Naive thymus-derived CD4-positive, alpha-beta T cell (primary cell): ENCODE measurements around the gene SLC35E2B. TPM values are rescaled to one million over a fixed set of nuclear protein-coding genes. Genes with fewer than 3 reads are reported as not detected.

Experiments used
- ATAC-seq: fragments of 150-1000 bp; cut with Tn5 transposase; 2 replicates; pipeline ENCODE4 v1.10.0; 2021; ENCODE audit warnings: mild to moderate bottlenecking, moderate library complexity
- CTCF ChIA-PET: fragments of 350-600 bp; sonication (Branson Sonifier 250); formaldehyde crosslinking; loops from one replicate; lab custom pipeline; 2021; ENCODE audit warnings: antibody characterized with exemption; lab: Charles Lee
- POLR2A ChIA-PET: fragments of 350-600 bp; sonication (Branson Sonifier 250); formaldehyde crosslinking; loops from one replicate; lab custom pipeline; 2021; ENCODE audit warnings: antibody characterized with exemption, inconsistent platforms; lab: Charles Lee
- DNase-seq, 9 donors: peaks; one replicate each; pipeline versions ENCODE4 v3.0.0 to v3.0.0-alpha.2; 2020 to 2022; ENCODE audit warnings: mixed read lengths in 1 of 9
- H3K27ac ChIP-seq: one replicate; pipeline ENCODE4 v1.7.0; 2013; ENCODE audit warnings: mild to moderate bottlenecking, low read depth, low read length, moderate library complexity
- H3K27me3 ChIP-seq, 2 donors: one replicate each; pipeline ENCODE4 v1.7.0; 2013; ENCODE audit warnings: low read length in 2 of 2, mild to moderate bottlenecking in 2 of 2, moderate library complexity in 2 of 2; ENCODE audit not compliant: control insufficient read depth in 2 of 2, insufficient read depth in 2 of 2
- H3K36me3 ChIP-seq, 3 experiments: 1 replicate in 2 of 3; 2 replicates in 1 of 3; pipeline ENCODE4 v1.7.0; 2013; ENCODE audit warnings: low read length in 3 of 3, mild to moderate bottlenecking in 3 of 3, moderate library complexity in 1 of 3; ENCODE audit not compliant: insufficient read depth in 3 of 3, control insufficient read depth in 2 of 3
- H3K4me1 ChIP-seq, 2 donors: one replicate each; pipeline ENCODE4 v1.7.0; 2013; ENCODE audit warnings: low read length in 2 of 2, mild to moderate bottlenecking in 2 of 2, moderate library complexity in 1 of 2; ENCODE audit not compliant: control insufficient read depth in 2 of 2, insufficient read depth in 2 of 2
- H3K4me3 ChIP-seq: 2 replicates; pipeline ENCODE4 v1.7.0; 2013; ENCODE audit warnings: mild to moderate bottlenecking, low read length
- H3K9me3 ChIP-seq, 3 experiments: 1 replicate in 2 of 3; 2 replicates in 1 of 3; pipeline ENCODE4 v1.7.0; 2013; ENCODE audit warnings: low read length in 3 of 3; ENCODE audit not compliant: control insufficient read depth in 2 of 3
- H3K27ac Mint-ChIP-seq, 9 donors: one replicate each; pipeline ENCODE4 v1.8.0; 2020 to 2022; ENCODE audit warnings: mixed read lengths in 9 of 9, mild to moderate bottlenecking in 8 of 9, moderate library complexity in 5 of 9, inconsistent platforms in 2 of 9
- H3K27me3 Mint-ChIP-seq, 5 donors: one replicate each; pipeline ENCODE4 v1.8.0; 2021 to 2022; ENCODE audit warnings: mixed read lengths in 5 of 5, mild to moderate bottlenecking in 1 of 5
- H3K36me3 Mint-ChIP-seq, 5 donors: one replicate each; pipeline ENCODE4 v1.8.0; 2020 to 2022; ENCODE audit warnings: mixed read lengths in 5 of 5, mild to moderate bottlenecking in 3 of 5, inconsistent platforms in 1 of 5
- H3K4me1 Mint-ChIP-seq, 7 donors: one replicate each; pipeline ENCODE4 v1.8.0; 2020 to 2022; ENCODE audit warnings: mixed read lengths in 7 of 7, mild to moderate bottlenecking in 3 of 7, inconsistent platforms in 1 of 7
- H3K4me3 Mint-ChIP-seq, 10 donors: one replicate each; pipeline ENCODE4 v1.8.0; 2020 to 2022; ENCODE audit warnings: mild to moderate bottlenecking in 10 of 10, mixed read lengths in 10 of 10, moderate library complexity in 6 of 10, inconsistent platforms in 2 of 10
- H3K9me3 Mint-ChIP-seq, 11 donors: one replicate each; pipeline ENCODE4 v1.8.0; 2020 to 2022; ENCODE audit warnings: mixed read lengths in 11 of 11, mild to moderate bottlenecking in 4 of 11, inconsistent platforms in 1 of 11, moderate library complexity in 1 of 11
- intact Hi-C, 2 donors: fragments of 100-400 bp; cut with micrococcal nuclease; formaldehyde crosslinking; loops; one replicate each; pipeline ENCODE4 v1.15.1; 2023
- polyA plus RNA-seq, 2 donors: library from polyadenylated mRNA; unstranded; fragments of 300-500 nt; fragmentation: Illumina TruSeq; gene quantifications; one replicate each; pipeline ENCODE4 v1.2.3, GENCODE V29; 2021
- total RNA-seq, 6 experiments: library from RNA in 5 of 6; stranded (reverse) in 5 of 6; gene quantifications; 1 replicate in 5 of 6; 2 replicates in 1 of 6; pipeline ENCODE4 v1.2.3 and lab custom pipeline; 2021 to 2026

The SLC35E2B gene
- total and polyA plus RNA-seq, 7 experiments from 2014 or later: 45.4 to 138 (median 72.1) TPM

- Histone ChIP-seq H3K4me1 (peaks cover 13 to 19% of the 10 kb centered on the region in 2 donors), H3K4me3 (no peak overlapping the region), H3K36me3 (no peaks in the 10 kb centered on the region), H3K27me3 (no peaks in the 10 kb centered on the region), H3K9me3 (no peaks in the 10 kb centered on the region), H3K27ac (no peak overlapping the region)
- Mint-ChIP-seq H3K36me3 (peaks cover 0 to 4% (median 0%) of the 10 kb centered on the region in 5 donors), H3K9me3 (peaks cover 0 to 4% (median 0%) of the 10 kb centered on the region in 11 donors), H3K4me3 (no peak overlapping the region), H3K27me3 (no peaks in the 10 kb centered on the region), H3K4me1 (peaks cover 20 to 40% (median 34%) of the 10 kb centered on the region in 7 donors), H3K27ac (peak overlapping the region in 1 of 9 donors; percentile 66)
- ChIA-PET CTCF (no interaction called here), POLR2A (interaction anchor here (0.8 kb wide), 1 partner anchor 381 kb away, joined by 3 read pairs; no protein-coding TSS in a partner anchor)
- no peak for ATAC-seq
- no peak for DNase-seq
- intact Hi-C loops: loop anchor here in 1 of 2 donors (10.0 kb wide), 2 partner anchors 205 to 495 kb away; partner anchors contain the start of genes C1orf159 and MRPL20
Observed at GRCh38 chr1:1609822-1610485, 82.6 kb downstream of the SLC35E2B start.

Other genes with a start within 250 kb of the SLC35E2B start
- 1 to 10 TPM in 4 of 5 experiments, under 1 TPM in 1; 0.61 to 2.0 (median 1.4) TPM for gene ATAD3C, start 243.1 kb downstream of the SLC35E2B start, total RNA-seq
- gene ATAD3C, start 243.1 kb downstream of the SLC35E2B start, polyA plus RNA-seq: under 1 TPM; 0.64 to 0.76 TPM
- gene ATAD3B, start 221.0 kb downstream of the SLC35E2B start, total RNA-seq: 10 to 100 TPM; 42.5 to 53.8 (median 51.7) TPM
- 1 to 10 TPM; 4.5 to 6.1 TPM for gene ATAD3B, start 221.0 kb downstream of the SLC35E2B start, polyA plus RNA-seq
- gene ATAD3A, start 180.6 kb downstream of the SLC35E2B start, total RNA-seq: 10 to 100 TPM; 21.0 to 41.3 (median 22.9) TPM
- 10 to 100 TPM in 1 of 2 donors, 1 to 10 TPM in 1; 5.4 to 11.6 TPM for gene ATAD3A, start 180.6 kb downstream of the SLC35E2B start, polyA plus RNA-seq
- gene TMEM240, start 152.2 kb downstream of the SLC35E2B start, total RNA-seq: 1 to 10 TPM in 3 of 5 experiments, under 1 TPM in 1, not detected in 1; 0.66 to 2.8 (median 1.7) TPM
- gene TMEM240, start 152.2 kb downstream of the SLC35E2B start, polyA plus RNA-seq: under 1 TPM in 1 of 2 donors, not detected in 1; 0.84 TPM
- 100 to 1,000 TPM; 121 to 148 (median 137) TPM for gene SSU72, start 117.9 kb downstream of the SLC35E2B start, total RNA-seq
- gene SSU72, start 117.9 kb downstream of the SLC35E2B start, polyA plus RNA-seq: 100 to 1,000 TPM; 211 to 267 TPM
- gene FNDC10, start 92.7 kb downstream of the SLC35E2B start, total RNA-seq: 10 to 100 TPM in 1 of 5 experiments, 1 to 10 TPM in 4; 3.2 to 10.7 (median 4.0) TPM
- gene FNDC10, start 92.7 kb downstream of the SLC35E2B start, polyA plus RNA-seq: 1 to 10 TPM; 1.3 to 1.6 TPM
- 100 to 1,000 TPM in 2 of 5 experiments, 10 to 100 TPM in 3; 45.6 to 129 (median 65.7) TPM for gene MIB2, start 77.3 kb downstream of the SLC35E2B start, total RNA-seq
- 10 to 100 TPM; 23.4 to 36.7 TPM for gene MIB2, start 77.3 kb downstream of the SLC35E2B start, polyA plus RNA-seq
- gene MMP23B, start 60.6 kb downstream of the SLC35E2B start, total RNA-seq: 10 to 100 TPM in 1 of 5 experiments, 1 to 10 TPM in 4; 2.7 to 12.8 (median 4.2) TPM
- gene MMP23B, start 60.6 kb downstream of the SLC35E2B start, polyA plus RNA-seq: not detected
- 10 to 100 TPM; 32.3 to 45.4 (median 41.9) TPM for gene CDK11B, start 33.8 kb downstream of the SLC35E2B start, total RNA-seq
- gene CDK11B, start 33.8 kb downstream of the SLC35E2B start, polyA plus RNA-seq: 10 to 100 TPM; 11.8 to 16.5 TPM
- gene CDK11A, start 31.6 kb upstream of the SLC35E2B start, total RNA-seq: 100 to 1,000 TPM in 4 of 5 experiments, 10 to 100 TPM in 1; 91.5 to 218 (median 157) TPM
- gene CDK11A, start 31.6 kb upstream of the SLC35E2B start, polyA plus RNA-seq: 10 to 100 TPM in 1 of 2 donors, 1 to 10 TPM in 1; 9.8 to 17.2 TPM
- 100 to 1,000 TPM in 1 of 5 experiments, 10 to 100 TPM in 4; 45.2 to 115 (median 50.3) TPM for gene NADK, start 85.7 kb upstream of the SLC35E2B start, total RNA-seq
- 10 to 100 TPM; 14.7 to 24.0 TPM for gene NADK, start 85.7 kb upstream of the SLC35E2B start, polyA plus RNA-seq
- 100 to 1,000 TPM; 170 to 358 (median 246) TPM for gene GNB1, start 198.3 kb upstream of the SLC35E2B start, total RNA-seq
- gene GNB1, start 198.3 kb upstream of the SLC35E2B start, polyA plus RNA-seq: 10 to 100 TPM; 48.1 to 62.3 TPM
- 1 to 10 TPM in 3 of 5 experiments, under 1 TPM in 1, not detected in 1; 0.94 to 2.5 (median 1.4) TPM for gene CALML6, start 222.5 kb upstream of the SLC35E2B start, total RNA-seq
- not detected for gene CALML6, start 222.5 kb upstream of the SLC35E2B start, polyA plus RNA-seq
- 1 to 10 TPM in 1 of 5 experiments, not detected in 4; 1.1 TPM for gene TMEM52, start 226.5 kb upstream of the SLC35E2B start, total RNA-seq
- under 1 TPM in 1 of 2 donors, not detected in 1; 0.45 TPM for gene TMEM52, start 226.5 kb upstream of the SLC35E2B start, polyA plus RNA-seq